ENCODE results near the gene BABAM2.

The BABAM2 gene

DNA sequence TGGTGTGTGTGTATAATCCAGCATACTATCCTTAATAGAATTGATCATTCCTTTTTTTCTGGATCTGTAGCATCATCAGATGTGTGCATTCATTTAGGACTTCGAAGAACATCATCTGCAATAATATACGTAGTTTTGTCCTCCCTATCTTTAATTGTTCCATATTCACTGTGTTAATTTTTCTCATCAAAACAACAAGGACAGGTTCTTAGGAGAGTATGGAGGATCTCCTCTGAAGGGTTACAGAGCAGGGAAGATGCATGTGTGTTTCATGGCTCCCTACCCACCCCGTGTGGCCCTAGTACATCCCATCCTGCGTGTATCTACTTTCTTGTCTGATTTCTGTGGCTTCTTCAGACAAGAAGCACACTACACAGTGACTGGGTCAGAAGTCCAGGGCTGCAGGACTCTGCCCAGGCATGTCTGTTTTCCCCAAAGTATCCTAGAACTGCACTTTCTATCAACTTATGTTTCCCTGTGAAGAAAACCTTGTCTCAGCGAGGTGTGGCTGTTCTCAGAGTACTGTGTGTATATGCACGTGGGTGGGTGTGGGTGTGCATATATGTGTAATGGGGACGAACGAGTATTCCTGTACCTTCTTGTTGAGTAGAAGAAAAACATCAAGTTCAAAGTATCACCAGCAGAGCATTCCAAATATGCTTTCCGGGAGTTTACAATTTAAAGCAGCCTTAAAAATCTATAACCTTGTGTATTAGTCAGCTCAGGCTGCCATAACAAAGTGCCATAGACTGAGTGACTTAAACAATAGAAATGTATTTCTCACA lies 281.8 kb downstream of the BABAM2 start:
- no peak for DNase-seq

DNA sequence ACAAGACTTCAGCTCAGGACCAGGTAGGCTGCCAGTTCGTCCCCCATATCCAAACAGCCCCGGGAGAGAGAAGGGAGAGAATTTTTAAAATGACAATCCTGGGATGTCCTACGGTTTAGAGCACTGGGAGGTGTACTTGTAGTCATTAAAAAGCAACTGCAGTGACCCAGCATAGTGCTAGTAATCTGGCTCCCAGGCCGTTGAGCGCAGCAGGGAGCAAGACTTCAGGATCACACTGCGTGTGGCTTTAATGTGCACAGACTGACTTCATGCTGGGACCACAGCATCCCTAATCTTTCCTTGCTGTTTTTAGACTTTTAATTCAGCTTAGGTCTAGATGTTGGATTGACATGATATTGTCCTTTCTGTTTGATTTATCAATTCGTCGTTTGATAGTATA lies 282.8 kb downstream of the BABAM2 start:
- no peak for DNase-seq

DNA sequence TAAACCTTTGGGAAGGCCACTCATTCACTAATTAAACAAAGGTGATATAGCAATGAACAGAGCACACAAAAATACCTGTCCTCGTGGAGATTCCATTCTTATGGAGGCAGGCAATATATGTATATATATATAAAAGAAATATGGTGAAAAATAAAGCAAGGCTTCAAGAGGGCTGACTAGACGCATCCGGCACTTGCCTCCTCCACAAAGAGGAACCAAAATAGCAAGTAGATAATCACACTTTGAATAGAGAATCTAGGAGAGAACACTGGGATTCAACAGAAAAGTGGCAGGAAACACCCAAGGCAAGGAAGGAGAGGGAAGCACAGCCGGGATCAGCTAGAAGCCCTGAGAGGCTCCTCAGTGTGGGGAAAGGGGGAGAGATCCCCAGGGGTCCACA lies 283.7 kb downstream of the BABAM2 start:
- DNase-seq: no peak

DNA sequence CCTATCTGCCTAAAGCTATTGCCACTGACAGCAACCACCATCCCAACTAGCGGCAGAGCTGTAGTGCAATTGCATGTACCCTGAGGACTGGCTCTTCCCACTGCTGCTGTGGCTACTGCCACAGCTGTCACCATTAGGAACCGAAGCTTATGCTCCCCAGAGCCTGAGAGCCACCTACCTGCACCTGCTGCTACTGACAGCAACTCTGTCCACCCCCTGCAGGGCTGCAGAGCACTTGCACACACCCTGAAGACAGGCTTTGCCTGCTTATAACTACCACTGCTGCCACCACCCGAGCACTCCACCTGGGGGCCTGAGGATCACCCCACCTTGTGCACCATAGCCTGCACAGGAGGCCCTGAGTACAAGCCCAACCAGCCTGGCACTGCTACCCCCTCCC lies 284.5 kb downstream of the BABAM2 start:
- no peak for DNase-seq

DNA sequence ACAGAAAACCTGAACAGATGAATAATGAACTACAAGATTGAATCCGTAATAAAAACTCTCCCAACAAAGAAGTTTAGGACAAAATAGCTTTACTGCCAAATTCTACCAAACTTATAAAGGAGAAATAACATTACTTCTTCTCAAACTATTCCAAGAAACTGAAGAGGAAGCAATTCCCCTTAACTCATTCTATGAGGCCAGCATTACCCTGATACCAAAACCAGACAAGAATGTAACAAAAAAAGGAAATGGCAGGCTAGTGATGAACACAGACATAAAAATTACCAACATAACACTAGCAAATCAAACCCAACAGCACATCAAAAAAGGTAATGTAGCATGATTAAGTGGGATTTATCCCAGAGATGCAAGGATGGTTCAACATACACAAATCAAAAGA lies 288.4 kb downstream of the BABAM2 start:
- DNase-seq: no peak

DNA sequence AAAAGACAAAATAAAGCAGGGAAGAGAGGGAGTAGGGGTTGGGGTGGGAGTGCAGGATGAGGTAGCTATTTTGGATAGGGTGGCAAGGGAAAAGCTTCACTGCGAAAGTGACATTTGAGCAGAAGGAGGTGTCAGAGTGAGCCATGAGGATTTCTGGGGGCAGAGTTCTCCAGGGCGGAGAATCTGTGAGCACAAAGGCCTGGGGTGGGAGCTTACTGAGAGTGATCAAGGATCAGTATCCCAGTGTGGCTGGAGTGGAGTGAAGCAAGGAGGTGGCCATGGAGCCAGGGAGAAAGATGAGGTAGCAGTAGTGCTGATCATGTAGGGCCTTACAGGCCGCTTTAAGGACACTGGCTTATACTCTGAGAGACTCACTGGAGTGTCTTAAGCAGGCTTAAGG lies 291.3 kb downstream of the BABAM2 start:
- no peak for DNase-seq

DNA sequence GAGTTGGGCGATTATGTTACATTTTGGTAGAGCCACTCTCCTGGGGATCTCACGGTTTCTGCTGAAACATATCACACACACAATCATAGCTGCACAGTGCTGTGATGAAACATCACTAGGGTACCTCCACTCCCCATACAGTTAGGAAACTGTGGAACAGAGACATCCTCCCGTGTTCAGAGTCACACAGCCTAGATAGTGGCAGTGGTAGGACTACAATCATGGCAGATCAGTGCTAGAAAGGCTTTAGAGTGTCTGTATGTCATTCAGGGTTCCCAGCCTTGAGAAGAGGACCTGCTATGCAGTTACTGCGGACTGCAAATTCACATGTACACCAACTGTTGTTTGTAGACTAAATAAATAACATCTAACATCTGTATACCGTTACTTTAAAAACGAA lies 291.8 kb downstream of the BABAM2 start:
- no peak for DNase-seq

DNA sequence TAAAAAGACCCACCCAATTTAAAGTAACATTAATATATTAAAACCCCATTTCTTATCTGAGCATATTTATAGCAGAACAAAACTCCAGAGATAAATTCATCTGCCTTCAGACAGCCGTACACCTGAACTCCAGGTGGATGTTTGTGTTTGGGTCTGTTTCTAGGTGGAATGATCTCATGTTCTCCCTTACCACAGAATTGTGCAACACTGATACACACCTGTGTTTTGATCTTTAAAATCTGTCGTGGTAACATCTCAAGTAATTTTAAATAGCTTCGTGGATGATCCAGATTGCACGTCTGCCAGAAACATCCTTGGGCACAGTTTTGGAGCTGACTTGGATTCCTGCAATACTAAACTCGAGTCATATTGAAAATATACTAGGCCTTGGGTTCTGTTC lies 294.6 kb downstream of the BABAM2 start:
- DNase-seq: no peak

DNA sequence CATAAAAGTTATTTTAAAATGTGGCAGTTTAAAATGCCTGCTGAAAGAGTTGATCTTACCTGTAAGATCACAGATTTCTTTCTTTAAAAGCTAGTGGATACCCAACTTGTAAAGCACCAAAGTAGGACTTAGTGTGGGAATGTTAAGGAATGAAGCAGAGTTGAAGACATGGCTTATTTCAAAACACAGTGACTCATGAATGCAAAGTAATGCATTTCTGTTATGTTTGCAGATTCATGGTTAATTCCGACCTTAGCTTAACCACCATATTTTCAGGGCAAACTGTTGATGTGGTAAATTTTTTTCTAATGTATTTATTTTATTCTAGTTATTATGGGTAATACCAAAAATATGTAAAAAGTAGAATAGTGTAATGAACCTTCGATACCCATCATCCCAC lies 295.4 kb downstream of the BABAM2 start:
- DNase-seq: no peak

DNA sequence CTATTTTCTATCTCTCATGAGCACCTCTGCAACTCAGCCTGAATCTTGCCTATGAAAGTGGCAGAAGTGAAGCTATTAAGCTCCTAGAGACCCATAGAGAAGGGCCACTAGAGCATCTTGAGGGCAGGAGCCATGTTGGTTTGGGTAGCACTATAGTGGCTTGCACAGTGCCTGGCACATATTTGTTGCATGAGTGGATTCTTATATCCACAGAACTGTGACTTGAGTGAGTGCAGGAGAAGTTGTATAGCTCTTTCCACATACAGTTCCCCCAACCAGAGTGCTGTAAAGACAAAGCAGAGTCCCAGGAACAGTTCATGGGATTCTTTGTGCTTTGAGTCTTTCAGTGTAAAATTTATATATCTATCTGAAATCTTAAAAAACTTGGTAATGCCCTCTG lies 296.7 kb downstream of the BABAM2 start:
- no peak for DNase-seq

DNA sequence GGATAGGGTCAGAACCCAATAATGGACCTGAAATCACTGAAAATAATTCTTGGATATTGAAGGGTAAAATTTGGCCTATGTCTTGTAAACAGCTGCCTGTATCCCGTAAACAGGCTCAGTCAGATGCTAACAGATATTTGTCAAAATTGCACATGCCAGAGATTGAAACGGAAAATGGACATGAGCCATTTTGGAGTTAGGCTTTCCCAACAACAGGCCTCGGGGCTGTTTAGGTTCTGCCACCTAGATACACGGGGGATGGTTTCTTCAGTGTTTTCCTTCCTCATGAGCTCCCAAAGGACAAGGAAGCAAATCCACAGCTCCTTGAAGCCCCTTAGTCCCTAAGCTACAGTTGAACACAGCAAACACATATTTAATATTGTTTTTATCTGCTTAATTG lies 297.9 kb downstream of the BABAM2 start:
- no peak for DNase-seq

DNA sequence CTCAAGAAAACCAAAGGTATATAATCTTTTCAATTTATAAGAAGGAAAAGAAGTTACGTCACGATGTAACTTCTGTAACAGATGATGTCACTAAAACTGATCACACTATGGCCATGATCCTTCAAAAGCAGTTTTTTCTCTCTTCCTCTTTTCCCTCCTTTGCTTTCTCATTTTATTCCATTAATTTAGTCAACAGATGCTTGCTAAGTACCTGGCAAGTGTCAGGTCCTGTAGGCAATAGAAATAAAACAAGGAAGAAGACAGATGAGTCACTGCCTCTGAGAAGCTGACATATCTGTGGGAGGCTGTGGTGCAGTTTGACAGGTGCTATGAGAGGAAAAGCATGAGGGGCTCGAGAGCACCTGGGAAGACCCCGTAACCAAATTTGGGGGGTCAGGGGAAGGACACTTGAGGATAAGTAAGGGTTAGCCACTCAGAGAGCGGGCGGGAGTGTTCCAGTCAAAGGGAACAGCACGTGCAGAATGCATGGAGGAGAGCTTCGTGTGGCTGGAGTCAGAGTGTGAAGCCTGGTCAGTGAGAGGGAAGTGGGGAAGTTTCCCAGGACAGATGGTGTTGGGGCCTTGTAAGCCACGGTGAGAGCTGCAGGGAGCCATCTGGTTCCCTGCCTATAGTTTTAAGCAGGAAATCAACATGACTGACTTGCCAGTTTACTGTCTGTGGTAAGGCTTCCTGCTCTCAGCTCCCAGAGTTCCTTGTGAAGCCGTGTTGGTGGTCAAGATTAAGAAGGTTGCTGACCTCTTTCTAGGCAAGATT lies 303.3 kb downstream of the BABAM2 start:
- no peak for DNase-seq

DNA sequence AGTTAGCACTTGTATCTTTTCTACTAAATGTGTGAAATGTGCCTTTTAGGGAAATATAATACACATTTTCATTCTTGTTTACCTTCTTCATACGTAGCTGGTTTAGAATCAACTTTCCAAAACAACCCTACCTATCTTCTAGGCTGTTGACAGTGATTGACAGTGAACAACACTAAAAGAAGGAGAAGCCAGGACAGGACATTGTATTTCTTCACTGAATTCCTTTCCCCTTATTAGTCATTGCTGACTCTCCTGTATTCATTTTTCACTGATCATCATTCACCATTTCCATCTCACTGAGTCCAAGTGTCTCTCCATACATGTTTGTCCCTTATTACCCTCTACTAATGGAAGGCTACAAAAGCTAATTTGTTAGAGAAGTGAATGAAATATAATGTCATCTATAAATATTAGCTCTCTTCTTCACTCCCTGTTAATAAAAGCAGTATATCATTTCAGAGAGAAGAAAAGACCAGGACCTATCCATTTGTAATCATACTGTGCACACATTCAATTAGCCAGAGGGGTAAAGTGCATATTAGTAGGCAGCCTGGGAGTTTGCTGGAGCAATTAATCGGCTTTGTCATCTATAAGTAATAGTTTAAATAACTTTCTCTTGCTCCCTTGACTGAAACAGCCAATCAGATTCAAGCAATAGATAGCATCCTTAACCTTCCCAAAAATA lies 309.6 kb downstream of the BABAM2 start:
- DNase-seq: no peak

DNA sequence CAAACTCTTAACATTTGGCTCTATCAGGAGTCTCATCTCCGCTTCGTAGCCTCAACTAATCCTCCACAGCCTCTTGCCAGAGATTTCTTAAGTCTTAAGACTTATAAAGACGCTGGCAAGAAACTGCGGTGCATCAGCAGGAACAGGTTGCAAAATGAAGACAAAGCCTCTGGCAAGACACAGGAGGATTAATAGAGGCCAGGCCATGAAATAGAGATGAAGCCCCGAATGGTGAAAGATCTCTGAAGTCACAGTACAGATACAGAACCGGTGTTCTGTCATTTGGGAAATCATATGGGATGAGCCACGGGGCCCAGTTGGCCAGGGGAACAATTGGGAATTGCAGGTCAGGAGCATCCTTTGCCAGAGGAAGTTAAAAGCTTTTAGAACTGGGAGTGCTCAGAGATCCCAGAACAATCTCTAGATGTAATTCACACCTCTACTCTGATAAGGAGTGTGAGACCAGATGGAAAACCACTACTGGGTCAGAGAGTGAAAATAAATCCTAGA lies 311.2 kb downstream of the BABAM2 start:
- no peak for DNase-seq

DNA sequence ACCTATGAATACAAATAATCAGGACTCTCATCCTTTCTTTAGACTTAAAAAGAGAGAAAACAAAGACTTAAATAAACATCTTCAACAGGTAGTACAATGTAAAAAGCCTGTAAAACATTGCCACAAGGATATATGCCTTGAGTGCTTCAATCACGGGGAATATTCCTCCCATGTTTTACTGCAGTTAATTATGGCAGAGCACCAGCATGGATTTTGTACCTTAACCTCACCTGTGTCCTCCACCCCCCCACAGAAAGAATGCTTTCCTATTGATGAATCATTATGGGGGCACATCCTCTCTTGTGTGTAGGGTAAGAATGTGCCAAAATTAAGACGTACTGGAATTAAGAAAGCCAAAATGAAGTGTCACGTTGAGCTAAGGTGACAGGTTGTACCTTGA lies 312.2 kb downstream of the BABAM2 start:
- DNase-seq: no peak

DNA sequence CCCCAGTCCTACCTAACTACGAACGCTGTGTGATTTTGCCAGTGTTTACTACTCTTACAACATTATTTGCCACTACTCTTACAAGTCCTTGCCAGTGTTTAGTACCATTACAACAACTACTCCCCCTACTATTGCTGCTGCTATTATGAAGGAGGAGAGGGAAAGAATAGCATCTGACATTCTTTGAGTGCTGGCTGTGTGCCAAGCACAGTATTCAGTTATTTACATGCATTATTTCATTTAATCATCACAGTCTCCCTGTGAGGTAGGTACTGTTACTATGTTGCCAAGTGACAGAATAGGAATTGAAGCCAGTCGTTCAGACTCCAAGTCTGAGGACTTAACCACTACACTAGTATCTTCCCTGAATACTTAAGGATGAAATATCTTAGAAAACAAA lies 316.2 kb downstream of the BABAM2 start:
- no peak for DNase-seq

DNA sequence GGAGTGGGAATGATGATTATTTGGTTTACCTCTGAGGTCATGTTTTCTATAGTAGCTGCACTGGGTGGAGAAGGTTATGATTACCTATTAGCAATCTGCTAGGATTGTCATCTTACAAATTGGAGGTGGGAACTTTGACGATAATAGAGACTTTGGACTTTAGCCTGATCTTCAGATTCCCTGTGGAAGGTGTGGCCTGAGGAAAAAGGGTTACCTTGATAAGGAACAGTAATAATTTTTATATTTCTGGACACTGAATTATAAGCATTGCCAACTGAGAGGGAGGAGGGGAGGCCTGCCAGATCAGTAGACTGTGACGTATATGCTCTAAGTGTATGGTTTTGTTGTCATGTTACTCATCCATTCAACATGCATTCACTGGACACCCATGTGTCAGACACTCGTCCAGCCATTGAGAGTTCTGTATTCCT lies 318.7 kb downstream of the BABAM2 start:
- no peak for DNase-seq

DNA sequence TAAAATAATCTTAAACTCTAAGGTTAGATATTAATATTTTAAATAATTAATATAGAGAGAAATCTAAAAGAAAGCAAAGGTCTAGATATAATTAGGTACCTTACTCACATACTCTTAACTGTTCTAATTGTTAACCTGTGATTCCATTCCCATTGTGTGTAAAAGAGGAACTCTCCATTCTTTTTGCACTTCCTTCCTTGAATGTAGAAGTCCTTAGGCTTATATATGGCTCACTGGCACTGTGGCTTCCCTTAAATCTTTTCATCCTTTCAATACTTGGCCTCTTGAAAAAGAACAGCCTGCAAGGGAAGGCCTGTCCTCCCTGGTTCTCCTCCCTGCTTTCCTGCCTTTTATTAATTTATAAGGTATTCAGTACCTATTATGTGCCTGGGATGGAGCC lies 319.3 kb downstream of the BABAM2 start:
- DNase-seq: no peak

DNA sequence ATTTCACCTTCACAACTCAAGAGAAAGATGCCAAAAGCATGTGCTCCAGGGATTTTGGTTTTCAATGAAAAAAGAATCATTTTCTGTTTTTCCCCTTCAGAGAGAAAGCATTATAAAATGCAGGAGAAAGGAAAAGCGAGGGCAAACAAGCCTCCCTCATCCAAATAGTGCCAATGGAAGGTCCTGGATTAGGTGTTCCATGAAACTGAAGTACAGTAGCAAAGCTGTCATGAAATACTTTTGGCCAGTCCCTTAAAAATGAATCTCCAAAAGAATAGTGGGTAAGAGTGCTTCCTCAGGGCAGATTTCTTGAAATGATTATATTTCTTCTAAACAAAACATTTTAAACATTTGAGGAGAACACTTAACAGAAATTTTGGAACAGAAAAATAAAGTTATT lies 320.0 kb downstream of the BABAM2 start:
- DNase-seq: no peak

DNA sequence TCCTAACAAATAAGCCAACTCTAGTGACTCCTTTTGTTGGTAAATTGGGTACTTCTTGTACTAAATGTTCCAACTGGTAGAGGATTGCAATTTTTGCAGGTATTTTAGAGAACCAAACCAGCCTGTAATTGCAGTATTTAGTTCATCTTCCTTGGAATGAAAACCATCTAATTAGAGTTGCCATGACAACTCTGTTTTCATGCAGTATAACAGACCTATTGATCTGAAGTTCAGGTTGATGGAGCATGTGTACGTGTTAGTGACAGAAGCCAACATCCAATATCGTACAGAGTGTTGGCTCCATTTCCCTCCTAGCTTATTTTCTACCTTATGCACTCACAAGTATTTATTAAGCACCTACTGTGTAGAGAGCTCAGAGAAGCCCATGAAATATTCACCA lies 325.8 kb downstream of the BABAM2 start:
- DNase-seq: no peak

DNA sequence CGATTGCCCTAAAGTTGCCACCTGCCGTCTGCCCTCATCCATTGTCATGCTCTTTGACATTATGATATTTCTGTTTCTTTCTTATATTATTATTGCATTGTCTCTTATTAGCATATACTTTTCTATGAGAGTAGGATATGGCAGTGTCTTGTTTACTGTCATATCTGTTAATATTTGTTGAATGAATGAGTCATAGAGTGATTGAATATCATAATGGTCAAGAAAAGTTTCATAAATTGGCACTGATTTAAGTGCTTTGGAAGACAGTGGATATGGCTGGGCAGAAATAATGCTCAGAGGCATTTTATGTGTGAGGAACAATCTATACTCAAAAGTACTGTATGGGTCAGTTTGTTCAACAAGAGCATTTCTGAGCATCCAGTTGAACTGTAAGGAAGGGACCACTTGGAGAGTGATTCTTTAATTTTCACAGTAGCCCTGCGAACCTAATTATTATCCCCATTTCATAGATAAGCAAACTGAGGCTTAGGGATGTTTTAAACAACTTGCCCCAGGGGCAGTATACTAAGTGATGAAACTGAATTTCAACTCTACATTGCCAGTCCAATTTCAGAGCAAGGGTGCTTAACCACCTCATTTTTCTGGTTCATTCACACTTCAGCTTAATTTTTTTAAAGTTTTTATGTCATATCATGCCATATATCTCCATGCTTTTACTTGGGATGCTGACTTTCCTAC lies 326.7 kb downstream of the BABAM2 start:
- DNase-seq: no peak

DNA sequence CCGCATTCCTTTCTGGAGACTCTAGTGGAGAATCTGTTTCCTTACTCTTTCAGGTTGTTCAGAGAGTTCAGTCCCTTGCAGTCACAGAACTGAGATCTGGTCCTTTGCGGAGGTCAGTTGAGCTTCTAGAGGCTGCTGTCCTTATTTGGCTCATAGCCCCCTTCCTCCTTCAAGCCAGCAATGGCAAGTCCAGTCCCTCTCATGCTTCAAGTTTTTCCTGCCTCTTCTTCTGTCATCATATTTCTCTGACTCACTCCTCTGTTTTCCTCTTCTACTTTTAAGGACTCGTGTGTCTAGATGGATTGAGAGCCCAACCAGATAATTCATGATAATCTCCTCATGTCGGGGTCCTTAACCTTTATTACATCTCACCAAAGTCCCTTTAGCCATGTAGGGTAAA lies 328.6 kb downstream of the BABAM2 start:
- no peak for DNase-seq

DNA sequence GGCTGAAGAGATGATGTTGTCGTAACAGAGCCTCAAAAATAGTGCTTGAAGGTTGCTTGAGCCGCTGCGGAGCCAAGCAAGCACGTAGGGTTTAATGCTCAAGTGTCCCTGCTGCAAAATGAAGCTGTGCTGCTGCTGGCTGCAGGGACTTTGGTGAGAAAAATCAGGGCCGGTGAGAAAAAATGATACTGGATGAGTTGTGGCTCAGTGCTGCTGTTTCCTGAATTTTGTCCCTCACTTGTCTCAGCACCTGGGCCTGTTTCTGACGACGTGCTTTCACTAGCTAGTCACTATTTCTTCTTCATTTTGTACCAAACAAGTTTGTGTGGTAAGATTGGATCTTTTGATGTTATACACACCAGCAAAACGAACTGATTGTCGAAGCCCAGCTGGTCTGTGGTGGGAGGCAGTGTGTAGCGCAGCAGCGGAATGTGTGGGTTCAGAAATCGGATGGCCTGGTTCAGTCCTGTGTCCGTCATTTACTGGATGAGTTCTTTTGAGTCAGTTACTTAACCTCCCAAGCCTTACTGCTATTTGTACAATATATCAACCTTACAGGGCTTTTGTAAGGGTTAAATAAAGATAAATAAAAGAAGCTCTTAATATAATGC lies 329.3 kb downstream of the BABAM2 start:
- DNase-seq: no peak
